ENCODE measurements around the gene ZNF526. TPM values are rescaled to one million over a fixed set of nuclear protein-coding genes. Genes with fewer than 3 reads are reported as not detected.
A peak's percentile ranks its signal among the peaks of the same experiment; 100 is the strongest.

ZNF526 gene, protein sequence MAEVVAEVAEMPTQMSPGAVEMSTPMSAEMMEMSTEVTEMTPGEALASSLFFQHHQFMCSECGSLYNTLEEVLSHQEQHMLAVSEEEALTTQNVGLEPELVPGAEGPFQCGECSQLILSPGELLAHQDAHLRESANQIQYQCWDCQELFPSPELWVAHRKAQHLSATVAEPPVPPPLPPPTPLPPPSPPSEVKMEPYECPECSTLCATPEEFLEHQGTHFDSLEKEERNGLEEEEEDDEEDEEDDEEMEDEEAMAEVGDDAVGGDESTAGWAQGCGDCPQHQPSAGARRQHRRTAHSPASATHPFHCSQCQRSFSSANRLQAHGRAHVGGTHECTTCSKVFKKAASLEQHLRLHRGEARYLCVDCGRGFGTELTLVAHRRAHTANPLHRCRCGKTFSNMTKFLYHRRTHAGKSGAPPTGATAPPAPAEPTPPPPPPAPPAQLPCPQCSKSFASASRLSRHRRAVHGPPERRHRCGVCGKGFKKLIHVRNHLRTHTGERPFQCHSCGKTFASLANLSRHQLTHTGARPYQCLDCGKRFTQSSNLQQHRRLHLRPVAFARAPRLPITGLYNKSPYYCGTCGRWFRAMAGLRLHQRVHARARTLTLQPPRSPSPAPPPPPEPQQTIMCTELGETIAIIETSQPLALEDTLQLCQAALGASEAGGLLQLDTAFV
- total RNA-seq (11.6 TPM), polyA plus RNA-seq (ENCODE audit: insufficient read depth, low read depth, low replicate concordance) (2.6 TPM)
- long read RNA-seq, donor 1, full-length matches to known transcripts = 2 of 37 reads
- long read RNA-seq, donor 1, partial matches to known transcripts = 11 of 37 reads
- long read RNA-seq, donor 1, other reads (novel, unspliced or antisense) = 24 of 37 reads
- long read RNA-seq, donor 2, full-length matches to known transcripts = 1 of 1 reads
- long read RNA-seq, donor 2, partial matches to known transcripts = 0 of 1 reads
- long read RNA-seq, donor 2, other reads (novel, unspliced or antisense) = 0 of 1 reads
- long read RNA-seq, donor 3, full-length matches to known transcripts = 4 of 4 reads
- long read RNA-seq, donor 3, partial matches to known transcripts = 0 of 4 reads
- long read RNA-seq, donor 3, other reads (novel, unspliced or antisense) = 0 of 4 reads
- long read RNA-seq, donor 4, full-length matches to known transcripts = 3 of 3 reads
- long read RNA-seq, donor 4, partial matches to known transcripts = 0 of 3 reads
- long read RNA-seq, donor 4, other reads (novel, unspliced or antisense) = 0 of 3 reads
- long read RNA-seq, donor 5 = 0 reads
- long read RNA-seq, donor 6, full-length matches to known transcripts = 1 of 1 reads
- long read RNA-seq, donor 6, partial matches to known transcripts = 0 of 1 reads
- long read RNA-seq, donor 6, other reads (novel, unspliced or antisense) = 0 of 1 reads
- long read RNA-seq, donor 7, full-length matches to known transcripts = 4 of 10 reads
- long read RNA-seq, donor 7, partial matches to known transcripts = 0 of 10 reads
- long read RNA-seq, donor 7, other reads (novel, unspliced or antisense) = 6 of 10 reads
- long read RNA-seq, donor 8 = 0 reads
- long read RNA-seq, donor 9, full-length matches to known transcripts = 1 of 1 reads
- long read RNA-seq, donor 9, partial matches to known transcripts = 0 of 1 reads
- long read RNA-seq, donor 9, other reads (novel, unspliced or antisense) = 0 of 1 reads
- long read RNA-seq, donor 10, full-length matches to known transcripts = 2 of 64 reads
- long read RNA-seq, donor 10, partial matches to known transcripts = 43 of 64 reads
- long read RNA-seq, donor 10, other reads (novel, unspliced or antisense) = 19 of 64 reads

DNA sequence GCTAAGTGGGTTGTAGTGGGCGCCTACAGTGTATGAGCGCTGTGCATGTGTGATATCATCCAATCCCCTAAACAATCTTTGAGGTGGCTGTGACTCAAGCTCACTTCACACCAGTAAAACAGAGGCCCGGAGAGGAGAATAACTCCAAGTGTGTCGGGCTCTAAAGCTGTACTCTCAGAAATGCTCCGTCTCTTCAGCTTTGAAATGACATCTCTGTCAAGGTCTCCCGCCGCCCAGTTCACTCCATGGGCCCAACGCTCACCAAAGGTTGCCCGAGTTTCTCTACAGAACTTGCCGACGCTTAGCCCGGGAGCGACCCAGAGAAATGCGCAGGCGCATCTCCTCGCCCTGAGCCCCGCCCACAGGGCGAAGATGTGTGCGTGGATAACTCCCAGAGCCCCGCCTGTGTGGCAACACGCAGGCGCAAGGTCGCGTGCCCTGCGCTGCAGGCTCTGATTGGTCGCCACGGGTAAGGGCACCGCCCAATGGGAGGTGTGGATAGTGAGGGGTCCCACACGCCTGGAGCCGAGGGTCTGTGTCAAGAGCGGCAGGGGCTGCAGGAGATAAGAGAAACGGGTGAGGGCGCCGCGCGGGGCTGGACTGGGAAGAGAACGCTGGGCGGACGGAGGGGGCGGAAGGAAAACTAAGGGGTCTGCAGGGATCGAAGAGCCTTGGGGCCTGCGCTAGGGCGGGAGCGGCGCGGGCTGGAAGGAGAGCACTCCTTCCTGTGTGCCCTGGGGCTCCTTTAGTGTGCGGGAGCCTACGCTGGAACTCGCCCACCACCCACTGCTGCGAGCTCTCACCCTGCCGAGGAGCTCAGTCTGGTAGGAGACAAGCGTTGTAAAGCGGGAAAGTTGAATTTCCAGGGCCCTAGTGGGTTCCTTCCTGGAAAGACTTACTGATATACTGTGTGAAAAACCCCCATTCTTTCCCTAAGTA lies at the start of gene ZNF526:
Gene ZNF526 (plus strand): TSS at position 501 of the 939 bp plus-strand sequence. CDS start 4,092 bp downstream, outside the sequence.
- no peaks in the 10 kb centered on the region for H3K27me3 ChIP-seq (ENCODE audit: control insufficient read depth, insufficient read depth, low read length)
- FAIRE-seq (peak; percentile 42), DNase-seq (peak; percentile 99)
- peaks cover 0 to 10% (median 5%) of the 10 kb centered on the region in 3 donors for H3K36me3 ChIP-seq (ENCODE audit: control insufficient read depth in 2 of 3, insufficient read depth in 3 of 3, low read length in 3 of 3)
- peak within 1 kb of the TSS; percentile 75 to 81 (median 81) for H3K4me3 ChIP-seq (ENCODE audit: low read length in 3 of 3)
- peaks cover 3 to 27% (median 17%) of the 10 kb centered on the region in 3 donors for H3K4me1 ChIP-seq (ENCODE audit: control insufficient read depth in 2 of 3, insufficient read depth in 2 of 3, low read depth in 1 of 3, low read length in 3 of 3)
- TF ChIP-seq CTCF (IDR thresholded peaks at IDR 0.05; ENCODE audit: borderline replicate concordance, extremely low read depth, insufficient read depth) = no peak
- no peaks in the 10 kb centered on the region for H3K9me3 ChIP-seq (ENCODE audit: control insufficient read depth in 2 of 3, insufficient read depth in 1 of 3, low read length in 3 of 3)
- H3K9ac ChIP-seq (ENCODE audit: low read length in 3 of 3) = peak within 1 kb of the TSS; percentile 68 to 85 (median 81)
- intact Hi-C loops (cut with DNase I) = no loop called here
- H3K27ac ChIP-seq (ENCODE audit: low read depth in 2 of 2, low read length in 2 of 2) = peak within 1 kb of the TSS; percentile 66 to 80

DNA sequence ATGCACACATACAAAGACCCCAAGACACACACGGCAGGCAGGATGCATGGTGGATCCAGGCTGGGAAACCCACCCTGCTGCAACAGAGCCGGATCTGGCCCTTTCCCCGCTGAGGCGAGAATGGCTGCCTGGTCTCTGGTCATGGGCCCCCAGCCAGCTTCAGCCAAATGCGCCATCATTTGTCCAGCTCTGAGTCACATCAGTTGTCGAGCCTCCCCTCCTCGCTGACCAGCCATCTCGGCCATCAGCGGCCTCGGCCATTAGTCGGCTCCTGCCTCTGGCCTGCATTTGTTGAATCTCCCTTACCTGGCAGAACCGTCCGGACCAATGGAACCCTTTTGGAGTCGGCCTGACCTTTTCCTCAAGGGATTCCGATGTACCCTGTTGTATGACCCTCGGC lies 49.4 kb upstream of the ZNF526 start:
- FAIRE-seq (no peak), DNase-seq (no peak)
- no peaks in the 10 kb centered on the region for H3K36me3 ChIP-seq (ENCODE audit: control insufficient read depth in 2 of 3, insufficient read depth in 3 of 3, low read length in 3 of 3)
- no peak overlapping the region for H3K4me3 ChIP-seq (ENCODE audit: low read length in 3 of 3)
- H3K9me3 ChIP-seq (ENCODE audit: control insufficient read depth in 2 of 3, insufficient read depth in 1 of 3, low read length in 3 of 3) = no peaks in the 10 kb centered on the region
- H3K27me3 ChIP-seq (ENCODE audit: control insufficient read depth, insufficient read depth, low read length) = peaks cover 11% of the 10 kb centered on the region
- no peak overlapping the region for H3K9ac ChIP-seq (ENCODE audit: low read length in 3 of 3)
- no peak for TF ChIP-seq CTCF (IDR thresholded peaks at IDR 0.05; ENCODE audit: borderline replicate concordance, extremely low read depth, insufficient read depth)
- intact Hi-C loops (cut with DNase I) = no loop called here
- H3K4me1 ChIP-seq (ENCODE audit: control insufficient read depth in 2 of 3, insufficient read depth in 2 of 3, low read depth in 1 of 3, low read length in 3 of 3) = no peaks in the 10 kb centered on the region
- no peak overlapping the region for H3K27ac ChIP-seq (ENCODE audit: low read depth in 2 of 2, low read length in 2 of 2)
